Measurements from ENCODE around the gene PDX1.

- TF ChIP-seq, protein P1, sequence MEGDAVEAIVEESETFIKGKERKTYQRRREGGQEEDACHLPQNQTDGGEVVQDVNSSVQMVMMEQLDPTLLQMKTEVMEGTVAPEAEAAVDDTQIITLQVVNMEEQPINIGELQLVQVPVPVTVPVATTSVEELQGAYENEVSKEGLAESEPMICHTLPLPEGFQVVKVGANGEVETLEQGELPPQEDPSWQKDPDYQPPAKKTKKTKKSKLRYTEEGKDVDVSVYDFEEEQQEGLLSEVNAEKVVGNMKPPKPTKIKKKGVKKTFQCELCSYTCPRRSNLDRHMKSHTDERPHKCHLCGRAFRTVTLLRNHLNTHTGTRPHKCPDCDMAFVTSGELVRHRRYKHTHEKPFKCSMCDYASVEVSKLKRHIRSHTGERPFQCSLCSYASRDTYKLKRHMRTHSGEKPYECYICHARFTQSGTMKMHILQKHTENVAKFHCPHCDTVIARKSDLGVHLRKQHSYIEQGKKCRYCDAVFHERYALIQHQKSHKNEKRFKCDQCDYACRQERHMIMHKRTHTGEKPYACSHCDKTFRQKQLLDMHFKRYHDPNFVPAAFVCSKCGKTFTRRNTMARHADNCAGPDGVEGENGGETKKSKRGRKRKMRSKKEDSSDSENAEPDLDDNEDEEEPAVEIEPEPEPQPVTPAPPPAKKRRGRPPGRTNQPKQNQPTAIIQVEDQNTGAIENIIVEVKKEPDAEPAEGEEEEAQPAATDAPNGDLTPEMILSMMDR (IDR thresholded peaks at IDR 0.05) = no peak
- TF ChIP-seq POLR2AphosphoS5 (IDR thresholded peaks at IDR 0.05; ENCODE audit: low read depth, low read length) (no peak), SIN3A (IDR thresholded peaks at IDR 0.05; ENCODE audit: borderline replicate concordance, insufficient read depth, low read depth, low read length) (no peak), TCF7L2 (IDR thresholded peaks at IDR 0.05; ENCODE audit: low read depth, low read length) (no peak)
Observed at GRCh38 chr13:27918918-27919658, 712 bp upstream of the PDX1 start.
